ENCODE results near the gene INPP1. TPM values are rescaled to one million over a fixed set of nuclear protein-coding genes. Genes with fewer than 3 reads are reported as not detected.
A peak's percentile ranks its signal among the peaks of the same experiment; 100 is the strongest.

INPP1 gene
- polyA plus RNA-seq, 1 donor = 40.0 TPM

- H3K9me3 ChIP-seq (ENCODE audit: control insufficient read depth, low read depth, low read length) = no peaks in the 10 kb centered on the region
- H3K4me3 ChIP-seq (ENCODE audit: low read length) = peak overlapping the region; percentile 43
- peaks cover 10% of the 10 kb centered on the region for H3K4me1 ChIP-seq (ENCODE audit: control insufficient read depth, insufficient read depth, low read length)
- H3K36me3 ChIP-seq (ENCODE audit: control insufficient read depth, insufficient read depth, low read length) = no peaks in the 10 kb centered on the region
- peak overlapping the region; percentile 42 for H3K27ac ChIP-seq (ENCODE audit: low read length)
- H3K27me3 ChIP-seq (ENCODE audit: control insufficient read depth, insufficient read depth, low read length) = no peaks in the 10 kb centered on the region
- no peak for DNase-seq
- WGBS (ENCODE audit: insufficient coverage, low lambda C conversion rate) = no CpG with 5 or more reads among the region's 11 CpGs
Measured at GRCh38 chr2:190407246-190407661, 63.9 kb downstream of the INPP1 start.

GRCh38 chr2:190407662-190408537 lies 64.5 kb downstream of the INPP1 start, which contains the start of gene MFSD6:
TSS of gene MFSD6 (plus strand) at chr2:190408355. CDS start at chr2:190436030, 27,675 bp downstream.
- H3K36me3 ChIP-seq (ENCODE audit: control insufficient read depth, insufficient read depth, low read length) = no peaks in the 10 kb centered on the region
- peaks cover 10% of the 10 kb centered on the region for H3K4me1 ChIP-seq (ENCODE audit: control insufficient read depth, insufficient read depth, low read length)
- peak within 1 kb of the TSS; percentile 68 for H3K4me3 ChIP-seq (ENCODE audit: low read length)
- no peaks in the 10 kb centered on the region for H3K9me3 ChIP-seq (ENCODE audit: control insufficient read depth, low read depth, low read length)
- H3K27me3 ChIP-seq (ENCODE audit: control insufficient read depth, insufficient read depth, low read length) = no peaks in the 10 kb centered on the region
- H3K27ac ChIP-seq (ENCODE audit: low read length) = peak within 1 kb of the TSS; percentile 69
- WGBS (ENCODE audit: insufficient coverage, low lambda C conversion rate) = no CpG with 5 or more reads among the region's 98 CpGs
- peak; percentile 40 to 81 for DNase-seq

- Histone ChIP-seq H3K27me3 (ENCODE audit: control insufficient read depth, insufficient read depth, low read length) (no peaks in the 10 kb centered on the region), H3K4me3 (ENCODE audit: low read length) (peak overlapping the region; percentile 68), H3K9me3 (ENCODE audit: control insufficient read depth, low read depth, low read length) (no peaks in the 10 kb centered on the region), H3K4me1 (ENCODE audit: control insufficient read depth, insufficient read depth, low read length) (peaks cover 10% of the 10 kb centered on the region), H3K27ac (ENCODE audit: low read length) (peak overlapping the region; percentile 69), H3K36me3 (ENCODE audit: control insufficient read depth, insufficient read depth, low read length) (no peaks in the 10 kb centered on the region)
- 20% methylated on average over 2 of the region's 54 CpGs for WGBS (ENCODE audit: insufficient coverage, low lambda C conversion rate)
- peak; percentile 43 to 85 for DNase-seq
Measured at GRCh38 chr2:190408538-190409271, 65.3 kb downstream of the INPP1 start.

DNA sequence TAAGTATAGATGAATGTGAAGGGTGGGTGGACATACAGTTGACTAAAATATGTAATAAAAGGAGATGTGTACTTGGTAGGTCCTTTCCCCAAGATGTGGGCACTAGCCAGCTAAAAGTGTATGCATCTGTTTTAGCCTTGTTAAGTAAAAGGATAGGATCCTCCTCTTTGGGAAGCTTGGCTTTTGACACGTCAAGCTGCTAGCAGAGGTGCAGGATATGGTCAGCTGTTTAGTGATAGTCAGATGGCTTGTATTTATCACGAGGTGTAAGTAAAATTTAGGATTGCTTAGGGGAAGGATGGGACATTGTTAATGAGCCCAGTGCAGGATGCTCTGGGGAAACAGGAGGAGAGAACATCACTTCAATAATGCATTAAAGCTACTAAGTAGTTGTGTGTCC lies 66.2 kb downstream of the INPP1 start:
- H3K9me3 ChIP-seq (ENCODE audit: control insufficient read depth, low read depth, low read length) = no peaks in the 10 kb centered on the region
- WGBS (ENCODE audit: insufficient coverage, low lambda C conversion rate) = no CpG with 5 or more reads among the region's 2 CpGs
- peak overlapping the region; percentile 68 for H3K4me3 ChIP-seq (ENCODE audit: low read length)
- no peak for DNase-seq
- H3K4me1 ChIP-seq (ENCODE audit: control insufficient read depth, insufficient read depth, low read length) = peaks cover 7% of the 10 kb centered on the region
- H3K36me3 ChIP-seq (ENCODE audit: control insufficient read depth, insufficient read depth, low read length) = no peaks in the 10 kb centered on the region
- no peak overlapping the region for H3K27ac ChIP-seq (ENCODE audit: low read length)
- H3K27me3 ChIP-seq (ENCODE audit: control insufficient read depth, insufficient read depth, low read length) = no peaks in the 10 kb centered on the region

DNA sequence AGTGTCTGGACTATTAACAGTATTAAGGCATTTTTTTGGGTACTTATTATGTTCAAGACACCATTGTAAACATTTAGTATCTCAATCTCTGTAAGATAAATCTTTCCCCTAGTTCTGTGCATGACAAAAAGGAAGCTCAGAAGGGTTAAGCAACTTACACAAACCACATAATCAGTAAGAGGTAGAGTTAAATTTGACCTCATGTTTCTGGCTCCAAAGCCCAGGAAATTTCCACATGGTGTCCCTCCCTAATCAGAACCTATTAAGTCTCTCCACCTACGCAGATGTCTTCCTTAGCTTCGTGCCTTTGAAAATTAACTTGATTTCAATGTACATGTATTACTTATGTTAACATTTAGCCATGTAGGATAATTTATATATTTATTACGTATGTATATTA lies 66.8 kb downstream of the INPP1 start:
- Histone ChIP-seq H3K36me3 (ENCODE audit: control insufficient read depth, insufficient read depth, low read length) (no peaks in the 10 kb centered on the region), H3K4me1 (ENCODE audit: control insufficient read depth, insufficient read depth, low read length) (peaks cover 3% of the 10 kb centered on the region), H3K27ac (ENCODE audit: low read length) (no peak overlapping the region), H3K27me3 (ENCODE audit: control insufficient read depth, insufficient read depth, low read length) (no peaks in the 10 kb centered on the region), H3K4me3 (ENCODE audit: low read length) (no peak overlapping the region), H3K9me3 (ENCODE audit: control insufficient read depth, low read depth, low read length) (no peaks in the 10 kb centered on the region)
- DNase-seq = no peak
- WGBS (ENCODE audit: insufficient coverage, low lambda C conversion rate) = 82% methylated on average over 2 of the region's 3 CpGs

GRCh38 chr2:190412966-190413365 lies 69.6 kb downstream of the INPP1 start:
- Histone ChIP-seq H3K36me3 (ENCODE audit: control insufficient read depth, insufficient read depth, low read length) (peaks cover 2% of the 10 kb centered on the region), H3K9me3 (ENCODE audit: control insufficient read depth, low read depth, low read length) (no peaks in the 10 kb centered on the region), H3K4me1 (ENCODE audit: control insufficient read depth, insufficient read depth, low read length) (no peaks in the 10 kb centered on the region), H3K27me3 (ENCODE audit: control insufficient read depth, insufficient read depth, low read length) (no peaks in the 10 kb centered on the region), H3K27ac (ENCODE audit: low read length) (no peak overlapping the region), H3K4me3 (ENCODE audit: low read length) (no peak overlapping the region)
- WGBS (ENCODE audit: insufficient coverage, low lambda C conversion rate) = no CpG with 5 or more reads among the region's 3 CpGs
- DNase-seq = no peak

DNA sequence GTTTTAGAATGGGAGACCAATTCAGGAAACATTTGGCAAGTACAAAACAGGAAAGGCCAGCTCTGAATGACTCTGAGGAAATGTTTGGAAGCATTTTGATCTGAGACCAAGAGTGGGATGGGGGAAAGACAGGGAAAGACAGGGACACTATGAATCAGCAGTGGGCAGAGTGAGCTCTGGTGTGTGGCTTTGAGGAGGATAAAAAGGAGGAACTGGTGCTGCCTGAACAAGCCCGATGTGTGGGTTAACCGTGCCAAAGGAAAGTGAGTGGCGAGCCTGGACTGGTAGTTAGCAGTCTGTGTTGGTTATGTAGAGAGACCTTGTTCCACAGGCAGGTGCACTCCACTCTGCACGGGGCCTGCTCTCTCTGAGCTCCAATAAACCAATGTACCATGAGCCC lies 70.0 kb downstream of the INPP1 start:
- no peaks in the 10 kb centered on the region for H3K4me1 ChIP-seq (ENCODE audit: control insufficient read depth, insufficient read depth, low read length)

GRCh38 chr2:190415251-190415650 lies 71.9 kb downstream of the INPP1 start:
- H3K4me1 ChIP-seq (ENCODE audit: control insufficient read depth, insufficient read depth, low read length) = no peaks in the 10 kb centered on the region
- no peaks in the 10 kb centered on the region for H3K9me3 ChIP-seq (ENCODE audit: control insufficient read depth, low read depth, low read length)
- WGBS (ENCODE audit: insufficient coverage, low lambda C conversion rate) = no CpG with 5 or more reads among the region's 4 CpGs
- no peak overlapping the region for H3K27ac ChIP-seq (ENCODE audit: low read length)
- peaks cover 2% of the 10 kb centered on the region for H3K36me3 ChIP-seq (ENCODE audit: control insufficient read depth, insufficient read depth, low read length)
- H3K27me3 ChIP-seq (ENCODE audit: control insufficient read depth, insufficient read depth, low read length) = no peaks in the 10 kb centered on the region
- H3K4me3 ChIP-seq (ENCODE audit: low read length) = no peak overlapping the region
- no peak for DNase-seq

More for the DNA sequence above, 70.0 kb downstream of the INPP1 start:
- Histone ChIP-seq H3K9me3 (ENCODE audit: control insufficient read depth, low read depth, low read length) (no peaks in the 10 kb centered on the region), H3K36me3 (ENCODE audit: control insufficient read depth, insufficient read depth, low read length) (peaks cover 2% of the 10 kb centered on the region), H3K4me3 (ENCODE audit: low read length) (no peak overlapping the region), H3K27me3 (ENCODE audit: control insufficient read depth, insufficient read depth, low read length) (no peaks in the 10 kb centered on the region), H3K27ac (ENCODE audit: low read length) (no peak overlapping the region)
- WGBS (ENCODE audit: insufficient coverage, low lambda C conversion rate) = no CpG with 5 or more reads among the region's 4 CpGs
- DNase-seq = no peak

DNA sequence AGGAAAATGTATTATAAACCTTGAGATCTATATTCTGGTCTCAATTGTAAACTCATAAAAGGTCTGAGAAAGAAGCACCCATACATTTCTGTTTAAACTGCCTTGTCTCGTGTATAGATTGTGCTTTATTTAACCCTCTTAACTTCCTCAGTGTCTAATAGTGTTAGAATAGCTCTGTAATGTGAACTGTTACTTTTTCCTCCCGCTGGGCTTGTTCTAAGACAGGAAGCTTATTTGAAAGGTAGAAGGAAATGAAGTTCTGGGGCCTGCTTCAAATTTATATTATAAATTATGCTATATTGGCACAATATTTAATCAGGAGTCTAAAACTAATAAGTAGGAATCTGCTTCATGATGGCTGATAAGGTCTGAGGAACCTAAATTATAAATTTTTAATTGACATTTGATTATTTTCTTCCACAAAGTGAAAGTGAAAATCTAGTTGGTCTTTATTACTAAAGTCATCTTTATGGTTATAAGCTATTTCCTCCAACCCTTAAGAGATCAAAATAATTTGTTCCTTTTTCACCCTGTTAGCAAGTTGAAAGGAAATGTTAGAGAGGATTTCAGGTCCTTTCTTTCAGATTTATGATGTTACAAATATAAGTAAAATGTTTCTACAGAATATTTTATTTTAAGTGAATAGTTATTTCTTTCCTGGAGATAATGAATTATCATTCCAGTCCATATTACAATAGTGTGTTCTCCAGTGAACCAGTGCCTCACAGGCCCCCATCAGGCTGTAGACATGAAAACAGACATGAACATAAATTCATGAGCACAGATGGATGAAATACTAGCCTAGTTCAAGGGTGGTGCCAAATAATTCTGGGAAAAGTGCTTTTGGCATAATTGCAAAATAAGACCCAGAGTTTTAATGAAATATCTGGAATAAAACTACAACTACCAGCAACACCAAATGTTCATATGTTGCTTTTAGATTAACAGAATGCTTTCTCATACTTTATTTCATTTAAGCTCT lies 72.7 kb downstream of the INPP1 start:
- no peaks in the 10 kb centered on the region for H3K9me3 ChIP-seq (ENCODE audit: control insufficient read depth, low read depth, low read length)
- H3K36me3 ChIP-seq (ENCODE audit: control insufficient read depth, insufficient read depth, low read length) = peaks cover 2% of the 10 kb centered on the region
- H3K4me3 ChIP-seq (ENCODE audit: low read length) = no peak overlapping the region
- WGBS (ENCODE audit: insufficient coverage, low lambda C conversion rate) = no CpG with 5 or more reads among the region's 2 CpGs
- DNase-seq = no peak
- no peaks in the 10 kb centered on the region for H3K27me3 ChIP-seq (ENCODE audit: control insufficient read depth, insufficient read depth, low read length)
- H3K4me1 ChIP-seq (ENCODE audit: control insufficient read depth, insufficient read depth, low read length) = no peaks in the 10 kb centered on the region
- H3K27ac ChIP-seq (ENCODE audit: low read length) = no peak overlapping the region

All from large intestine (tissue), 3 donors.